Ovary (tissue), 3 donors: ENCODE measurements around the gene SCG2.

Experiments
- CTCF ChIP-seq, 3 donors: fragments of 450-650 bp in 2 of 3; fragments of 200-600 bp in 1 of 3; IDR thresholded peaks; one replicate each; pipeline versions ENCODE4 v1.5.1 to v1.8.0; 2016 to 2022; ENCODE audit warnings: antibody characterized with exemption in 3 of 3, mild to moderate bottlenecking in 1 of 3
- EP300 ChIP-seq: sonication (generic); formaldehyde crosslinking; IDR thresholded peaks from one replicate; pipeline ENCODE4 v1.6.1; 2017; ENCODE audit warnings: antibody characterized with exemption
- POLR2A ChIP-seq: fragments of 450-650 bp; IDR thresholded peaks from one replicate; pipeline ENCODE4 v1.6.1; 2017; ENCODE audit warnings: antibody characterized with exemption, mild to moderate bottlenecking, moderate library complexity
- donor health status: DM: no; HTN: no; CAD: no.

GRCh38 chr2:223621901-223622300 is 19.7 kb upstream of the SCG2 start:
- no peak for TF ChIP-seq CTCF (IDR thresholded peaks at IDR 0.05)
- no peak for TF ChIP-seq POLR2A
- TF ChIP-seq EP300: no peak
